OCI-LY3 (cell line): Measurements from ENCODE around the gene RSPRY1.

Source experiments
- EZH2phosphoT487 ChIP-seq: fragments of 200-600 bp; shearing (Covaris generic); IDR thresholded peaks from 2 replicates; pipeline ENCODE4 v1.6.1; 2018; ENCODE audit warnings: antibody characterized with exemption, mixed run types, low read depth
- TF ChIP-seq, protein P1 (sequence below): fragments of 200-600, 300-600 bp; sonication (generic); IDR thresholded peaks from 2 replicates; pipeline ENCODE4 v1.5.1; 2014; ENCODE audit warnings: antibody characterized with exemption, low read length, low read depth

DNA sequence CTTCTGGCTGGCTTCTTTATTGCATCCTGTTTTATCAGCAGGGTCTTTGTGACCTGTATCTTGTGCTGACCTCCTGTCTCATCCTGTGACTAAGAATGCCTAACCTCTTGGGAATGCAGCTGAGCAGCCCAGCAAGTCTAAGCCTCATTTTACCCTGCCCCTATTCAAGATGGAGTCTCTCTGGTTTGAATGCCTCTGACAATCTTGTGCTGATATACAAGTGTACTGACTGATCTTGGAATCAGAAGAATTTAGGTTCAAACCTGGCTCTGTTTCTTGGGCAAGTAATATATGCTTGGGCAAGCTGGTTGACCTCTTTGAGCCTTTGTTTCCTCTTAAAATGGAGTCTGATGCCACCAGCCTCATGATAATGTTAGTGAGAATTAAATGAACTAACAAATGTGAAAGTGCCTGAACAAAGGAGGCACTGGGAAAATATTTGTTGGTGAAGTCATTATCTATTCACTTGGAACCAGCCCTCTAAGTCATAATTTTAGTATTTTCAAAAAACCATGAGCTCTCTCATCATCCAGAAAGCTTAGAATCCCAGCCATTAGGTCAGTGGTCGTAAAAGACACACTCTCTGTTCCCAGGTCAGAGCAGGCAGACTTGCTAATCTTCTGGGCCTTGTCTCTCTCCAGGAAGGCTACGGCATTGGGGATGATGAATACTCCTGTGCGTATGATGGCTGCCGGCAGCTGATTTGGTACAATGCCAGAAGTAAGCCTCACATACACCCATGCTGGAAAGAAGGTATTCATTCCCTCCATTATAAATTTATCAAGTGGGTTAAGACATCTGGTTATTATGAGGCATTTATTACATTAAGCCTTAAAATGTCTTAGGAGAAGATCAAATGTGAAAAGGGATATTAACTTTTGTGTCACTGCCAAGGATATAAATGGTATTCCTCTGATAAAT, 40.8 kb downstream of the RSPRY1 start:
- TF ChIP-seq, protein P1, sequence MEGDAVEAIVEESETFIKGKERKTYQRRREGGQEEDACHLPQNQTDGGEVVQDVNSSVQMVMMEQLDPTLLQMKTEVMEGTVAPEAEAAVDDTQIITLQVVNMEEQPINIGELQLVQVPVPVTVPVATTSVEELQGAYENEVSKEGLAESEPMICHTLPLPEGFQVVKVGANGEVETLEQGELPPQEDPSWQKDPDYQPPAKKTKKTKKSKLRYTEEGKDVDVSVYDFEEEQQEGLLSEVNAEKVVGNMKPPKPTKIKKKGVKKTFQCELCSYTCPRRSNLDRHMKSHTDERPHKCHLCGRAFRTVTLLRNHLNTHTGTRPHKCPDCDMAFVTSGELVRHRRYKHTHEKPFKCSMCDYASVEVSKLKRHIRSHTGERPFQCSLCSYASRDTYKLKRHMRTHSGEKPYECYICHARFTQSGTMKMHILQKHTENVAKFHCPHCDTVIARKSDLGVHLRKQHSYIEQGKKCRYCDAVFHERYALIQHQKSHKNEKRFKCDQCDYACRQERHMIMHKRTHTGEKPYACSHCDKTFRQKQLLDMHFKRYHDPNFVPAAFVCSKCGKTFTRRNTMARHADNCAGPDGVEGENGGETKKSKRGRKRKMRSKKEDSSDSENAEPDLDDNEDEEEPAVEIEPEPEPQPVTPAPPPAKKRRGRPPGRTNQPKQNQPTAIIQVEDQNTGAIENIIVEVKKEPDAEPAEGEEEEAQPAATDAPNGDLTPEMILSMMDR, result no peak
- no peak for TF ChIP-seq EZH2phosphoT487
